Kidney tubule cell (primary cell): ENCODE measurements around the gene POU2AF1.

Experiments
- DNase-seq: peaks from one replicate; pipeline ENCODE4 v3.0.0-alpha.2; 2018; ENCODE audit warnings: low spot score

Gene POU2AF1

DNA sequence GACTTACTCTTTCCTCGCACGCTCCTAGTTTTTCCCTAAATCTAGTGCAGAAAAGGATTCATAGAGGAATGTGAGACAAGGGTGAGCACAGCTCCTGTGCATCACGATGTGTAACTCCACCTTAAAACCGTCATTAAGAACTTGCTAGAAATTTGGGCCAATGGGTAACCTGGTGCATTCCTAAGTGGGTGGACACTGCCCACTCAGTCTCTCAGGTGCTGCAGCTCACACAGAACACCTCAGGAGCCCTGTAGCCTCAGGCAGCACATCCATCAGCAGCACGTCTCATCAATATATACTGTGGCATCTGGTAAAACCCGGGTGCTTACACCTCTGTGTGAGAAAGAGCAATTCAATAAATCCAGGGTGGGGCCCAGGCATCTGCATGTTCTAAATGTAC lies 68.4 kb downstream of the POU2AF1 start:
- no peak for DNase-seq

DNA sequence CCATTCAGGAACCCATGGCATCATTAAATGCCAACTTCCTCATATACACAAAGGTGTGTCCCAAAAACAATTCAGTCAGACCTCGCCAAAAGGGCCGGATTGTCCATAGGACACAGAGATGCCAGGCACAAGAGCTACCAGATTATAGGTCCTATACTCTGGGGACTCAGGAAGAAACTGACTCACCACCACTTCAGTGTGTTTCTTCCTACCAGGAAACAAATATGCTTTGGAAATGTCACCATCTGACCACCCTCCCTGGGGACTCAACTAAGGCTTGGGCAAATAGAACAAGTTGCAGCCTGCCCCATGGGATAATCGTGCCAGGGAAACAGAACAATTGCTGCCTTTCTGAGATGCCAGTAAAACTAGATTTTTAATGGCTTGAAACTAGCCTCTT lies 69.0 kb downstream of the POU2AF1 start:
- no peak for DNase-seq

DNA sequence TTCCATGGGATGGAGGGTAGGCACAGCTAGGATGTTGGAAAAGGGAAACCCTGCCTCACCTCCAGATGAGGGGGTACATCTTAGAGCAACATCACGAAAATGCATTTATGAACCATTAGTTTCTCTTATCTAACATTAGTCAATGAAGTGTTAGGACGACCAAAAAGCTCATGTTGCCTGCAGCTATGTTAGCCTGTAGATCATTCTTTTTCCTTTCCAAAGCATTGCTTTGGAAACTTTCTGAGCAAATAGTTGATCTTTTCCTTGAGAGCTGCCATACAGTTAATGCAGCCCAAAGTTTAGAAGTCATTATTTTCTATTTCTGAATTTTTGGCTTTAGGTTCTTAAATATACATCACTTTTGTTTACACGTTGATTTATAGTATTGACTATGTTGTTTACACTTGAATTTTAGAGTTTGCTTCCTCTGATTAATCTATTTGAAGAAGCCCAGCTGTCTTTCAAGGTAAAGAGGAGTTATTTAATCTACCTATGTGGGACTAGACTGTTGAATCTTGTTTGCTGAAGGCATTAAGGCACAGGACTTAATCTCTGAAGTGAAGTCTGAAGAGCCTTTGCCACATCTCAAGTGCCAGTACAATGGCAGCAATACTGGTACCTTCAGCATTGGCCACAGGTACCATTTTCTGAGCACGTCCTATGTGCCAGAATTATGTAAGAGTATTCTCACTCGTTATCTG lies 69.7 kb downstream of the POU2AF1 start:
- DNase-seq = no peak

DNA sequence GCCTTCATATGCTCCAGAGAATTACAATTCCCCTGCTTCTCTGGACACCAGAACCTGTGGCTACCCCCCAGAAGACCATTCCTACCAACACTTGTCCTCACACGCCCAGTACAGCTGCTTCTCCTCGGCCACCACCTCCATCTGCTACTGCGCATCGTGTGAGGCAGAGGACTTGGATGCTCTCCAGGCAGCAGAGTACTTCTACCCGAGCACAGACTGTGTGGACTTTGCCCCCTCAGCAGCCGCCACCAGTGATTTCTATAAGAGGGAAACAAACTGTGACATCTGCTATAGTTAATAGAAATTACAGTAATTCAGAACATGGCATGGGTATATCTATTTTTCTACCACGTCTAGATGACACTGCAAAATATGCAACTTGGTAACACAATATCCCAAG lies 70.9 kb downstream of the POU2AF1 start:
- DNase-seq = peak; percentile 20

DNA sequence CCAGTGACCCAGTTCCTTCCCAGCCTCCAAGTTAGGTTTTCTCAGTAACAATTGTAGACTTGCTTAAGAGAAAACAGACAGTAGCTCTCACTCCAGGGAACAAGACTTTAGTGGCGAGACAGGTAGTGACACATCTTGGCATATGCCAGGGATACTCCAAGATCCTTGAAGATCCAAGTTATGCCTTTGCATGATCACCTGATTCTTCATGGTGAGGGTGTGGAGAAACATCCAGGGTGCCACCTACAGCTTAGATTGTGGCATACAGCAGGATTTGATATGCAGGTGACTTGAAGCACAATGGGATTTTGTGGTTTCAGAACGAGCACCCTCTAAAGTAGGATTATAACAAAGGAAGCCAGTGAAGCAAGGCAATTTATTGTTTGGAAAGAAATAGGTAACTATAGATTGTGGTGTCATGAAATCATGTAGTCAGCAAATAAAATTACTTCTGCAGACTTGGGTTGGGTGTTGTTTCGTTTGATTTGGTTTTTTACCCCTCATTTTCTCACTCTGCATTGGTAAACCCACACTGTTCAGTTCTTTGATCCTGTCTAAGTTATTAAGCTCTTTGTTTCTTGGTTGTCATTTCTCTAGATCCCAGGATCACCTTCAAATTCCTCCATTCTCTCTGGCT lies 71.5 kb downstream of the POU2AF1 start:
- DNase-seq = no peak

DNA sequence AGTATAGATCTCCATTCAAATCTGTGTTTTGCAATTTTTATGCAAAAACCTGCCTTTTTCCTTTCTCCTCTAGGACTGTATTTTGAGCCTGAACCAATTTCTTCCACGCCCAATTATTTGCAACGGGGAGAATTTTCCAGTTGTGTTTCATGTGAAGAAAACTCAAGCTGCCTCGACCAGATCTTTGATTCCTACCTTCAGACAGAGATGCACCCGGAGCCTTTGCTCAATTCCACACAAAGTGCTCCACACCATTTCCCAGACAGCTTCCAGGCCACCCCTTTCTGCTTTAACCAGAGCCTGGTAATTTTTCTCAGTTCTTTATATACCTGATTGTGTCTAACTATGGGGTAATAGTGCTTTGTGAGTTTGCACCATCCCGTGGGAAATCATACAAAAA lies 72.8 kb downstream of the POU2AF1 start:
- no peak for DNase-seq

DNA sequence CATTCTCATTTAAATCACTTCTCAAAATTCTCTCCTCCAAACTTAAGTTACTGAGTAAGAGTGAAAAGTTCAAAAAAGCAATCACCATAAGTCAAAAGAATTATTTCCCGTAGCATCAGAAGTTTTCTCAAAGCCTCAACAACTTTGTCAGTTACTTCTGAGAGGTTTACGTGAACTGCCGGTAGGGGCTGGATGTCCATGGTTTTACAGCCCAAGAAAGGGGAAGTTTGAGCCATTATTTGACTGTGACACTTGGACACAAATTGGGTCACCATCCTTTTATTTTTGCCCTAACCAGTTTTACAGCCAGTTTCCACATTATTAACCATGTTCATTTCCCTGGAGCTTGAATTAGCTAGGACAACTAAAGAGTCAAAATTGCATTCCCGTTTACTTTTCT lies 73.2 kb downstream of the POU2AF1 start:
- DNase-seq = no peak

DNA sequence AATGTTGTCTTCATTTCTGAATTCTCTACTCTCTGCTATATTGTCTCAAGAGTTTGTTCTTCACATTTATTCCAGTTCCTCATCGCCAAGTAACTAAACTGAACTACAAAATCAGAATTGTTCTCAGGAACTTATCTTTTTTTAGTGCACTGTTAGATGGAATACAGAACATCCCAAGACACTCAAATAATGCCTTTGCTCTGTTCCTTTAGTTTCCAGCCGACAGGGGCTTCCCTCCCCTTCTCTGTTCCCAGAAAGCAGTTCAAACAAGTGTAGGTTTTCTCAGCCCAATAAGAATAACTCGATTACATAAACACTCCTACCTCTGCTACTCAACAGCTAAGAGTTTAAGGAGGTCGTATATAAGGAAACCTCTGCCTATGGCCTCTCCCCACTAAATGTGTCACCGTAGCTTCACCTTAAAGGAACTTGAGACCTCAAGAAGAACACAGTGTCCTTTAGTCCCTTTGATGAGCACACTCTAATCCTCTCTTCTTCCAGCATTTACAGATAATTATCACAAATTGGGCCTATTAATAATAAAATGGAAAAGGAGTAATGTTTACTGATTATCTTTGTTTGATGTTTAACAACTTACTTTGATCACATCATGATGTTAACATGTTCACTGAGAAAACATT lies 73.8 kb downstream of the POU2AF1 start:
- no peak for DNase-seq

DNA sequence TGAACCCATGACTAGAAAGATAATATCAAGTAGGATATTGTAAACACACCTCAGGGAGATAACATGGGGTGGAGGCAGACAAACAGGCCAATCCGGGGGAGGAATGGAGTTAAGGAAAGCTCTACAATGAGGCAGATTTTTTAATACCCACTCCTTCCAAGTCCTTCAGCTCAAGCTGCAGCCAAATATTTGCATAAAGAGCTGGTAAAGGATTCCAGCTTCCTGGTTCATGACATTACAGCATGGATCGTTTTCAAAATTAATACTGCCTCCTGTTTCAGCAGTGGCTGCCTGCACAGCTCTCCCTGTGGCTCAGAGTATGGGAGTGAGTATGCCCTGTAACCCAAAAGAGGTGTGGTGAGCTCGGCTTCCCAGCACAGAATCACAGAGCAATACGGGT lies 75.6 kb downstream of the POU2AF1 start:
- peak; percentile 47 for DNase-seq

DNA sequence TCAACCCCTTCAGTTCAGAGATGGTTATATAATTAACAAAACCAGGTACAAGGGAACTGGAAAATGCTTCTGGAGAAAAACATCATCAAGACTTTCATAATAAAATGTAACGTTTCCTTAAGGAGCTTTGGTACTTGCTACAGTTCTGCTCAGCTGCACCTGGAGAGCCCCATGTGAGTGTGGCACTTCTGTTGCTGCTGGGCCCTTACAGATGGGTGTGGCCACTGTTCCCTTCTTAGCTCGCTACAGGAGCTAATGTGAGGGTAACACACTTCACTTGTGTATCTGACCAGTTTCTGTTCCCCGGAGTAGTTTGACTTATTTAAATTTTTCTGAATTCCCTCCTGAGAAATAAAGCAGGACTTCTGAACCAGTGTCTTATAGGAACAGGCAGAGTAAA lies 76.8 kb downstream of the POU2AF1 start:
- no peak for DNase-seq
